Stimulated activated CD8-positive, alpha-beta memory T cell treated with anti-CD3 and anti-CD28 coated beads, Interleukin-12 subunit alpha, Interleukin-12 subunit beta, amount 100 ng/mL, for 24 hours (primary cell): Measurements from ENCODE around the gene EML6.

Source experiments
- DNase-seq: peaks from one replicate; pipeline ENCODE4 v3.0.0-alpha.2; 2020; ENCODE audit errors: extremely low read depth

EML6 gene

DNA sequence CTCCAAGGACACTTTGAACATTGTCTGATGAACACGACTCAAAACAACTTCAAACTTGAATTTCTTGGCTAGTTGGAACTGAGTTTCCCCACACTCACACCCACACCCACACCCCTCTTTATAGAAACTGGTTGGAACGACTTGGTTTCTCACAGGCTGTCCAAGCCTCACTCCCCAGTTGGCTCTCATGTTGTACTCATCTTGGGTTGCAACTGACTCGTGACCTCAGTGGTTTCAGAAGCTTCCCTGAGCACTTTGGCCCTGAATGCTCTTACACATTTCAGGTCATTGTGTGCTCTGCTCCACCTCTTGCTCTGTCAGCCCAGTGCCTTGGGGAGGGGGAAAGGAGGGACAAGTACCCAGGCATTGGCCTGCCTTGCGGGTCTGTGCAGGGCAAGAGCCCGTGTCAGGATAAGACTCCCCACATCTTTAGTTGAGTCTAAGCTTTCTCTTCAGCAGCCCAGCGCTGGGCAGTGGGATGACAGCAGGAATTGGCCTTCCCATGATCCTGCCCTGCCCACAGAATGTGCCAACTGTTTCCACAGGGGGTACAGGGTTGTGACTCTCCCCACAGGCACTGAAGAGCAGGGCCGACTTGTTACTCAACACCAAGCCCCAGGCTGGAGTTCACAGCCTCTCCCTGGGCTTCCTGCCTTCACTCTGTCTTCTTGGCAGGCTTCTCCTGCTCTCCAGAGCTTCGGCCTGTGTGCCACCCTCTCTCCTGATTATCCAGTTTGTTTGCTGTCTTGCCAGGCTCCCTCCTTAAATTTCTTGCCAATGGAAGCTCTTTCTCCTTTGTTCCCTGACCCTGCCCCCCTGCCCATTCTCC is 222.1 kb downstream of the EML6 start:
- no peak for DNase-seq

DNA sequence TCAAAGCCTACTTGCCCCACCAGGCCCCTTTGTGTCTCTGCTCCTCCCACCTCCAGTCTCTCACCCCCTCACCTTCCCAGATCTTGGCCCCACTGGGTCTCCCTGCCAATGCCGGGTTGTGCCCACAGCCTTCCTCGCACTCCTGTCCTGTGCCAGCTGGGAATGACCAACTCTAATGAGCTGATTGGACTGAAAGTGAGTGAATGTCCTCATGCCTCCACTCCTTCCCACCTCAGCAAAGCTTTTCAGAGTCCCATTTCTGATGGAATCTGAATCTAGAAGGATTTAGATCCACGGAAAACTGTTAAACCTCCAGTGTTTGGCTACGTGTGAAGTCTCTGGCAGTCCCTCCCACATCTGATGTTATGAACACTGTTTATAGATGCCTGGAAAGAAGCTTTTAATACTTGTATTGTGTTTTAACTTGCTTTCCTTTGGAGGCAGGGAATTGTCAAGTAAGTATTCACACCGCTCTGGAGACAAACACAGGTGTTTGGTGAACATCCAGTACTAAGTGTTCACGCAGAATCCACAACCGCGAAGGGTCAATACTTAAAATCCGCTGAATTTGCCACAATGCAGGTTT is 222.9 kb downstream of the EML6 start:
- no peak for DNase-seq

DNA sequence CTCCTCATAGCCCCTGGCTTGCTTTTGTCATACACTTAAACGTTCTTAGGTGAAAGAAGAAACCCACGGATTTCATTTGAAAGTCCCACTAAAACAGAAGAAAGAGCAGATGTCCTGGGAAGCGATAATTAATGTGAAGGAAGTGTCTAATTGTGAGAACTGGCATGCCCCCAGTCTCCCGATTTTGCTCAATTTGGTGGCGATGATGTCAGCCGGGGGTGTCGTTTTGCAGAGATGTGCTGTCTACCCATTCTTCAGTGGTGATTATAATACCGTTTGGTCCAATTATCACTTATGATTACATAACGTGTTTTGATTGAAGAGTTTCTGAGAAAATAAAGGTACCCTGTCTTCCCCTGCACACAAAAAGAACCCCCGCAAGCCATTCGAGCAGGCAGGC is 223.7 kb downstream of the EML6 start:
- DNase-seq = no peak

DNA sequence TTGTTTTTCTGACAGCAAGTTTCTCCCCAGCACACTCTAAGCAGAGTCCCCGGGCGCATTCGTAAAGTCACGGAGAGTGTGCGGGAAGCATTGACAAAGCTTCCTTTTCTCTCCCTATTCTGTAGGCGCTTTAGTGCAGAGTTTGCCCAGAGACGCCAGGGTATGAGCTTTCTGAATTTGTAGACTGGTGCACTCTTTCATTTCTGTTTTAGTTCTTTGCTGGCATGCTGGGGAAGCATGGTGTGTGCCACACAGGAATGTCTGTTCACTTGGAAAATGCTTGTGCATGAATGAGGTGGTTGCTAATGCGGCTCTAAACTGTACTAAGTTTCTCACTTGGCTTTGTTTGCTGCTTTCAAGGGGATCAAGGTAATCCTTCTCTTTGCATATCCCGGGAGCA is 224.2 kb downstream of the EML6 start:
- no peak for DNase-seq

DNA sequence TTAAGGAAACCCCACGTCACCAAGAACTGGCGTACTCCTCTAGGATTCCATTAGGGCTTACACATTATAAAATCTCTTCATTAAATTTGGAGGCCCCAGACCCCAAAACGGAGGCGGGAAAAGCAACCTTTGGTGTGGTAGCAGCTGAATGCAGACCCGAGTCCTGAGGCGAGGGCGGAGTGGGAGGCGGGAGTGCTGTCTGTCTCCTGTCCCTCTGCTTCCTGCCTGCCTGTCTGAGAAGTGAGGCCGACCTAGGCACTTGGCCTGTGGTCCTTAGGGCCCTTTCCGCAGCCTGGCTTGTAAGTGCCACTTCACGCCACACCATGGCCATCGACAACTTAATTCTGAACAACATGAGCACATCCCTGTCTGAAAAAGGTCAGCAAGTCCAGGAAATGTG is 224.7 kb downstream of the EML6 start:
- DNase-seq = no peak

DNA sequence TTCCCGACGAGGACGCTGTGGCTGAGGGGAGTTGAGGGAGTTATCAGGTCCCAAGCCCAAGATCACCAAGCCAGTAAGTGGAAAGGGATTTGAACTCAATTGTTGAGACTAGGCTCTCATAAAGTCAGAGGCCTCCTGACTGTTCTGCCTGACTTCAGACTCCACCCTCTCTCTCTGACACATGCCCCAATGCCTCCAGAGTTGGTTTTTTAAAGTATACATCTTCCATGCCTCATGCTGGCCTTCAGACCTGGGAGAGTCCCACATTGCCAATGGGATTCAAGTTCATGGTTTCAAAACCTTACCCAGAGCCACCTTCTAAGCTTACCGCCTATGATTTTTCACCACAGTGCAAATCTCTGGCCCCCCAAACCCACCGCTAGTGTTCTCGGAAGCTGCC is 226.0 kb downstream of the EML6 start:
- DNase-seq = no peak

DNA sequence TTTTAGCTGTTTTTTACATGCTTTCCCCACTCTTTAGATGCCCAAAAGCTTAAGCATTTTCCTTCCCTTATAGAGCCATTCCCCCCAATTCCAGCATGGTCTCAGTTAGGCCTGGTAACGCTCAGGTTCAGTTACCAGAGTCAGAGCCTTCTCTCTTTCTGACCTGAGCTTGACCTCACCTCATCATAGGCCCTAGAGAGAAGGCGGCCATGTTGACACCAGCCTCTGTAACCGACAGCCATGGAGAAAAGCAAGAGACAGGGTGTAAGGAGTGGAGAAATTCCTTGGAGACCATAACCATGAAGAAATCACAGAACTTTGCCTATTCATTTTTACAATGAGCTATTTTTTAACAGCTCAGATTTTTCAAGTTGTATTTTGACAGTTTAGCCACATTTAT is 227.3 kb downstream of the EML6 start:
- DNase-seq = no peak

DNA sequence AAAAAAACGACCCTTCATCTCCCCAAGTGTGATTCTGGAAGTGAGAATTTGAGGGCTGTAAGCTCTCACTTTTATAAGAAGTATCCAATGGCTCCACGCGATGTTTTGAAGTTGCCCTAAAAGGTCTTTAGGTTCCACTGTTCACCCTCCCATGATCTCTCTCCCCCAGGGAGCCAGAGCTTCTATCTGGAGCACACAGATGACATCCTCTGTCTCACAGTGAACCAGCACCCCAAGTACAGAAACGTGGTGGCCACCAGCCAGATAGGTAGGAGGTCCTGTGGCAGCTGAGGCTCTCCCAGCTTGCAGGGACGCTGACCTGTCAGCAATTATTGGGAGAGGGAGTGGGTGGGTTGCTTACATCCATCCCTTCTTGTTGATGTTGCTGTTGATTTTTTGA is 229.0 kb downstream of the EML6 start:
- no peak for DNase-seq

DNA sequence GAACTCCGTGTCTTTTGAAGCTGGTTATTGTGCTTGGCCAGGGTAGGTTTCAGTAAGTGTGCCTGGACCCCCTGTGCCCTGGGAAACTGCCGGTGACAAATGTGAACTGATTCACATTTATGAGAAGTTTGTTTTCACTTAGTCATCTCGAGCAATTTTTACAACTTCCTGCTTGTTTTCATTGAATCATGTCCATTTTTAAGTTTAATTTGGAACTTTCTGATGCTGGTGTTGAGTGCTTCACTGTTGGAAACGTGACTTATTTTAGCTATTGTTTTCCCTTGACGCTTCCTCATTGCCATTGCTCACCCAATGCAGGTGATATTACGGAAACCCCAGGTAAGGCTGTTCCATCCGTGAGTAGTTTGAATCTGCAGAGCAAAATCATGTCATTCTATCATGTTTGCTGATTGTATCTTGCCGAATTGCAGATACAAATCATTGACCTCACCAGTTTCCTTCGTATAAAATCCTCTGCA is 229.6 kb downstream of the EML6 start:
- no peak for DNase-seq

DNA sequence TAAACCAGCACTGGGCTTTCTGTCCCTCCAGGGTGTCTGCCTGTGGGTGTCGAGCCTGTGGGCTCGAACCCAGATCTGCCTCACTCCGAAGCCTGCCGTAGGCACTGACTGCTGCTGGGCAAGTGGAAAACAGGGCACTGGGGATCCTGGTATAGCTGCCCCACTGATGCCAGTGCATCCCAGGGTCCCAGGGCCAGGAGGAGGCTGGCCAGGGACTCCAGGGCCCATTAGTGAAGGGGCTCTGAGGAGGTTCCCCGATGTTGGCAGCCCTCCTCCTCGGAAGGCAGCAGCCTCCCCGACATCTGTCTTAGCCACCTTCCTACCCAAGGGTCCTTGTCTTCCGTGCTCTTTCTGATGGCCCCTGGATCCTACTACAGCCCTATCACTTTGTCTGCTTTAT is 230.7 kb downstream of the EML6 start:
- no peak for DNase-seq

DNA sequence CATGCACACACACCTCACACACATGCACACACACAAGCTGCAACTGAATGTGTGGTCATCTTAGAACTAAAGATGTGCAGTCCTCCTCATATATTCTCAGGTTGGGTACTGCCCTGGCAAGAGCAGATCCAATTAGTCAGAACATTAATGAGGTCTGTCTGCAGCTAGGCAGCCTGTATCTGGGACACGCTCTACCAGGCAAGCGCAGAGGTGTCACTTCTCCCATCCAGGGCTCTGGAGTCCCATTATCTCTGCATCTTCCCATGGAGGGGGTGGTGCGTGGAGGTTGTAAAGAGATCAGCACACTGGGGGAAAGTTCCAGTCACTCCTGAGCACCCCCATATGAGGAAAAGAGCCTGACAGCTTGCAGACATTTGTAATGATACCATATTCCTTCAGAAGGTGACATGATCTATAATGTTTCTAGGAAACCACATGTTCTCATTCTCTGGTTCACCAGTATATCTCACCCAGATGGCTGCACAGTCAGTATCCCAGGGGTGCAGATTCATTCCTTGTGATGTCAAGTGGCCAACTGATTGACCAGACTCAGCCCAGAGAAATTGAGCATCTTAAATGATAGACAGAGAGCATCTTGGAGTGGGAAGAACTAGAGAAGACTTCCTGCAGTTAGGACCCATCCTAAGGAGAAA is 231.4 kb downstream of the EML6 start:
- no peak for DNase-seq

DNA sequence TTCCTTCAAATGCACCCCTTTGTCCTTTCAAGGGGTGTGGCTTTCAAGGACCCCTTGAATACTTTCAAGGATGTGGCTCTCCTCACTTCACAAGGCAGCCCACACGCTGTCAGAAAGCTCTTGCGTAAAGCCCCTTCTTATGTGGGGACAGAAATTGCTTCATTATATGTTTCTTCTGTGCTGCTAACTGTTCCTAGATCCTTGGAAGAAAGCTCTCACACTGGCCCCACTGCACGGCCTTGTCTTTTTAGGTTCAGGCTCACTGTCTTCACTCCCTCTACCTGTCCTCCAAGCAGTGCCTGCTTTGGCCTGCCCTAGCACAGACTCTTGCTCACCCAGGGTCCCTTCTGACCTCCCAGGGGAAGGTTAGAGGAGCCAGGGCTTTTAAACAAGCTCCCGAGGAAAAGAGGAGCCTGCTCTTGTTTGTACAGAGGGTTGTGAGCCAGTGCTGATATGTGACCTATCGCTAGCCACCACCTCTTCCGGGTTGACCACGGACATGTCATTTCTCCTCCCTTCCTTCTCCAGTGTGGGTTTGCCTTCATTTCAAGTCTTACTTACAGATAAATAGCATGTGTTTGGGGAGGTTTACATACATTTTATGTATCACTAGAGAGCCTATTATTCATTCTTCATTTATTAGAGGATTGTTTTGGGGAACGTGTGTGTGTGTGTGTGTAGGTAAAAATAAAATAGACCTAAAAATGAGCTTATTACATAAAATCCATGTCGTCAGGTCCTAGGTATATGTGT is 232.1 kb downstream of the EML6 start:
- DNase-seq = no peak

DNA sequence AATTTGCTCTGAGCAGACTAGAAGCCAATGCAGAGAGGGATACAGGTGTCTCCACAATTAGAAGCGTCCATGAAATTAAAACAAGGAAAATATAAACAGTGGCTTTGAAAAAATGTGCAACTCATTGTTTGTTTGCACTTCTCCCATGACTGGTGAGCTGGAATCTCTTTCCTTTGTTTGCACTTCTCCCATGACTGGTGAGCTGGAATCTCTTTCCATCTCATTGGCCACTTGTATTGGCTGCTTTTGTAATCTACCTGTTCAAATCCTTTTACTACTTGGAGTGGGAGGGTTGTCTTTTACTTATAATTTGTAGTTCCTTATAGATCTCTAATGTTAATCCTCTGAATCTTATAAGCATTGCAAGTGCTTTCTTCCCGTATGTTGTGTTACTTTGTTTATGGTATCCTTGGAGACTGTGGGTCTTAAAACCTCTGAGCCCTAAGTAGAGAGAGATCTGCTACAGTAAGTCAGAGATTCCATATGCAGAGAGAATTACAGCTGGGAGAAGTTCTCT is 232.7 kb downstream of the EML6 start:
- no peak for DNase-seq

DNA sequence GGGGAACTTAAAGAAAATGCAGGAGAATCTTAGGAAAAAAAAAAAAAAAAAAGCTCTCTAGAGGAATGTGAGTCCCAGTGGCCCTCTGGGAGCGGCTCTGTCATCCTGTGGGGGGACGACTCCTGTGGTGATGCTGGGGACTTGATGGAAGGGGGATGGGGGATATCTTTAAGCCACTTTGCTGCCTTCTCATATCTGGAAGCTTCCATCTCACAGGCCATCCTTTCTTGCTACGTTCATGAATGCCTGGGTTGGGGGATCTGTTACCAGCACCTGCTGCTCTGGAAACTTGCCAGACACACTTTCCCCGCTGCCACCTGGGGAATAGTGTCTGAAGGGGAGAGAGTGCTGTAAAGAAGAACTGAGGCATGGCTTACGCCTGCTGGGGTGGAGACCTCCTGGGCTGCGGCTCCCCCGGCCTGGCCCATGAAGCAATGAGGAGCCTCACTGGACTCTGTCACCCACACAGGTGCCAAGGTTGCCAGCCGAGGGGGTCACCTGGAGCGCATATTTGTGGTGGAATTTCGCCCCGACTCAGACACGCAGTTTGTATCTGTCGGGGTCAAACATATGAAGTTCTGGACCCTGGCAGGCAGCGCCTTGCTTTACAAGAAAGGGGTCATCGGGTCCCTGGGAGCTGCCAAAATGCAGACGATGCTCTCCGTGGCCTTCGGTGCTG is 234.0 kb downstream of the EML6 start:
- DNase-seq = no peak

DNA sequence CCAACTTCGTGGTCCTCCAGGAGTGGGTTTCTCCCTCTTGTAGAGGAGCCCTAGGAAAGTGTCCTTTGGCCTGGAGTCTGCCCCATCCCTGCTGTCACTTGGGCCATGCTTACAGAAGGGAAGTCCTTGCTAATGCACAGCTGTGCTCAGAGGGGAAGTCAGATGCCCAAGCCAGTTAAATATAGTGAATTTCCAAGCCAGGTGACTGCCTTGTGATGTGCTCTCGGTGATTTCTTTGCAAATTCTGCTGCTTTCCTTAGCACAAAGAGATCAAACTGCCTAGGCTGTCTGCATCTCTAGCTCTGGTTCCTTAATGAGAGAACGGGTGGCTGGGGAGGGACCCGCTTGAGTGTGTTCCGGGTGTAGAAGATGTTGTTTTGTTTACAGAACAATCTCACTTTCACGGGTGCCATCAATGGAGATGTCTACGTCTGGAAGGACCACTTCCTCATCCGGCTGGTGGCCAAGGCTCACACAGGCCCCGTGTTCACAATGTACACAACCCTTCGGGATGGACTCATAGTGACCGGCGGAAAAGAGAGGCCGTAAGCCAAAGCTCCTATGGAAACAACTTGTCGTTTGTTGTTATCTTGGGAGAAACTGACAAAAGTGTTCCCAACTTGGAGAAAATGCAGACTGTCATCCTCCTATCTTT is 235.4 kb downstream of the EML6 start:
- no peak for DNase-seq

DNA sequence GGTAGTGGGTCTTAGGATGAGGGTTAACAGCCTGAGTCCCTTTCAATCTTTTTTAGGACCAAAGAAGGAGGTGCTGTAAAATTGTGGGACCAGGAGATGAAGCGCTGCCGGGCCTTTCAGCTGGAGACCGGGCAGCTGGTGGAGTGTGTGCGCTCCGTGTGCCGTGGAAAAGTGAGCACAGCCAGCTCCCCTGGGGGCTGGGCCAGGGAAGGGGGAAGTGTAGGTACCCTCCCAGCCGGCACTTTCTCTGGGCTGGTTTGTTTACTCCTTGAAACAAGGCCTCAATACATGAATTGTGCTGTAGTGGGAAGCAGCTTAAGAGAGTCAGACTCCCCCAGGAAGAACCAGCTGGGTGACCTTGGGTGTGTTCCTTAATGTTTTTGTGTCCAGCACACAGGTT is 236.7 kb downstream of the EML6 start:
- no peak for DNase-seq

DNA sequence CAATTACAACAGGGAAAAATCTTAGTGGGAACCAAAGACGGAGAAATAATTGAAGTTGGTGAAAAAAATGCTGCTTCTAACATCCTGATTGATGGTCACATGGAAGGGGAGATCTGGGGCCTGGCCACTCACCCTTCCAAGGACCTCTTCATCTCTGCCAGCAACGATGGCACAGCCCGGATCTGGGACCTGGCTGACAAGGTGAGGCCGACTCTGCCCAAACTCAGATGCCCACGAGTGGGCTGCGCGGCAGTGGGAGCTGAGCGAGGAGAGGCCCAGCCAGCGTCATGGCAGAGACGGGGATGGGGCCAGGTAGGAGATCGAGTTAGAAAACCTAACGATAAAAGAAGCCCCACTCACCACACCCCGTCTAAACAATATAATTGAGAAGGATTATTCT is 239.0 kb downstream of the EML6 start:
- DNase-seq = no peak

DNA sequence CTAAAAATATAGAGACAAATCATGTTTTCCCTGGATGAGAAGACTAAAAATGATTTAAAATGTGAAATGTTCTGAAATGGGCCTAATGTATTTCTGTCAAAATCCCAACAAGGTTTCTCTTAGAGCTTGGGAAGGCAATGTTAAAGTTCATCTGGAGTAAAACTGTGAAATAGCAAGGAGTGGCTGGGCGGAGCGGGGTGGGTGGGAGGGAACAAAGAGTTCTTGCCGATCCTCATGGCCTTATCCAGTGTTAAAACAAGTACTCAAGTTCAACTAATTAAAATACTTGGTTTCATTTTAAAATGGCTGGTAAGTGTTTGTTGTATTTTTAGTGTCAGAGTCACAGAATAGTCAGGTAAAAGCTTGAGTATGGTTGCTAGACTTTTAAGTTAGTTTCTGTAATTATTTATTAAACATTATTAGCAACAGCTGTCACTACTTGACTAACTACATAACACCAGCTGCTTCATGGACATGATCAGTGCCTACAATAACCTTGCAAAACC is 239.5 kb downstream of the EML6 start:
- DNase-seq = no peak

DNA sequence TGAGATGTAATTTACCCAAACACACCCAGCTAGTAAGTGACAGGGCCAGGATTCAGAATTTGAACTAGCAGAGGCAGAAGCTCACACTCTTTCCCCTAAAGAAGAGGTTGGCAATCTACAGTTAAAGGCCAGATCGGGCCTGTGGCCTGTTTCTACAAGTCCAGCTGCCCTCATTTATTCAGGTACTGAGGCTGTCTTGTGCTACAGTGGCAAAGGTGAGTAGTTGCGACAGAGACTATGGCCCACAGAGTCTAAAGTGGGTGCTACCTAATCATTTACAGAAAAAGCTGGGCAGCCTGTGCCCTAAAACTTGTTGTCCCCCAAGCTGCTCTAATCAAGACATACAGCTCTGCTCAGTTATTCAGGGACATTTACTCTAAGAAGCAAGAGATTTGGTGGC is 240.0 kb downstream of the EML6 start:
- no peak for DNase-seq

DNA sequence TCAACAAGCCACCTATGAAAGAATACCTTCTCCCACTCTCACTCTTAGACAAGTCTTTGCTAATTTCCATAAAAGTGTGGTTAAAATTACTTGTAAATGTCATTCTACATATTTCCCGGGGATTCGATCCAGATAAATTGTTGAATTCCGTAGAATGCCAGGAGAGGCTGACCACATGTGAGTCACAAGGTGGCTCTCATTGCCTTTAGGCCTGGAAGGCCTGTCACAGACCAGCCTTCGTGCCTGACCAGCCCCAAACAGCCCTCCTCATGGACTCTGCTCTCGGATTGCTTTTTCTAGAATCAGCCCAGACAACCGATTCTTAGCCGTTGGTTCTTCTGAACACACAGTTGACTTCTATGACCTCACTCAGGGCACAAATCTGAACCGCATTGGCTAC is 240.8 kb downstream of the EML6 start:
- DNase-seq = no peak

DNA sequence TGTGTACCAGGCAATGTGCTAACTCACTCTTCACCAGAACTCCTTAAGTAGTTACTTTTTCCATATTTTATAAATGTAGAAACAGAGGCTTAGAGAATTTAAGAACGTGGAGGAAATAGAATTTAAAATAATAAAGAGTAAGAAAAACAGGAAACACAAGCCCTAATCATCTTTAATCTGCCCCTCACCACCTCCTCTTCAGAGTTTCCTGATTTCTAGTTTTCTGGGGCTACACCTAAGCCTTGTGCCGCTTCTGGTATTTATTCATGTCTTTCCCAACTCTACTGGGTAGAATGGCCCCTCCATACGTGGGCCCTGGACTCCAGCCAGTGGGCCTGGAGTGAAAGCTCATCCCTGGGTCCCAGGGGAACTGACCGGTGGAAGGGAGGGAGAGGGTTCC is 241.4 kb downstream of the EML6 start:
- DNase-seq = no peak
